Ectodermal cell (in vitro differentiated cells): Measurements from ENCODE around the gene CADM2.

Source experiments
- H3K27ac ChIP-seq: 2 replicates; pipeline ENCODE4 v1.7.0; 2013; ENCODE audit warnings: mild to moderate bottlenecking, low read depth, low read length; ENCODE audit not compliant: insufficient read depth, poor library complexity, severe bottlenecking
- H3K27me3 ChIP-seq: 2 replicates; pipeline ENCODE4 v1.7.0; 2013; ENCODE audit warnings: mild to moderate bottlenecking, low read length; ENCODE audit not compliant: insufficient read depth, control insufficient read depth, poor library complexity, severe bottlenecking
- H3K36me3 ChIP-seq: one replicate; pipeline ENCODE4 v1.7.0; 2013; ENCODE audit warnings: low read length; ENCODE audit not compliant: control insufficient read depth, insufficient read depth
- H3K4me1 ChIP-seq: one replicate; pipeline ENCODE4 v1.7.0; 2013; ENCODE audit warnings: low read length; ENCODE audit not compliant: control insufficient read depth, insufficient read depth
- H3K4me3 ChIP-seq: 2 replicates; pipeline ENCODE4 v1.7.0; 2013; ENCODE audit warnings: low read depth, low read length, control low read depth; ENCODE audit not compliant: insufficient read depth
- H3K9me3 ChIP-seq: 2 replicates; pipeline ENCODE4 v1.7.0; 2013; ENCODE audit warnings: mild to moderate bottlenecking, low read length, moderate library complexity; ENCODE audit not compliant: control insufficient read depth
- WGBS, 2 experiments: methylation state at CpG; one replicate each; pipeline ENCODE4 v1.1.7; 2013; ENCODE audit warnings: missing lambda C conversion rate in 2 of 2; 5-methylcytosine and 5-hydroxymethylcytosine counted together

CADM2 gene

GRCh38 chr3:85631070-85631469, 672.3 kb downstream of the CADM2 start:
- 90 to 92% methylated on average over 1 of the region's 1 CpG for WGBS, 2 experiments
- peaks cover 5% of the 10 kb centered on the region for H3K4me1 ChIP-seq
- no peaks in the 10 kb centered on the region for H3K36me3 ChIP-seq
- no peaks in the 10 kb centered on the region for H3K27me3 ChIP-seq
- H3K9me3 ChIP-seq, result no peaks in the 10 kb centered on the region
- no peak overlapping the region for H3K4me3 ChIP-seq
- H3K27ac ChIP-seq, result no peak overlapping the region

- Histone ChIP-seq H3K4me3 (no peak overlapping the region), H3K27ac (no peak overlapping the region), H3K4me1 (peaks cover under 1% of the 10 kb centered on the region), H3K36me3 (no peaks in the 10 kb centered on the region), H3K27me3 (no peaks in the 10 kb centered on the region), H3K9me3 (no peaks in the 10 kb centered on the region)
- WGBS, 2 experiments, result 98 to 100% methylated on average over 3 of the region's 4 CpGs
Observed at GRCh38 chr3:85632921-85633320, 674.1 kb downstream of the CADM2 start.

GRCh38 chr3:85652360-85652759, 693.6 kb downstream of the CADM2 start:
- Histone ChIP-seq H3K4me3 (no peak overlapping the region), H3K27me3 (no peaks in the 10 kb centered on the region), H3K4me1 (no peaks in the 10 kb centered on the region), H3K36me3 (no peaks in the 10 kb centered on the region), H3K27ac (no peak overlapping the region), H3K9me3 (no peaks in the 10 kb centered on the region)
- WGBS, 2 experiments, result 94 to 100% methylated on average over 1 of the region's 1 CpG

GRCh38 chr3:85660451-85660850, 701.7 kb downstream of the CADM2 start:
- Histone ChIP-seq H3K36me3 (no peaks in the 10 kb centered on the region), H3K4me1 (no peaks in the 10 kb centered on the region), H3K4me3 (no peak overlapping the region), H3K9me3 (no peaks in the 10 kb centered on the region), H3K27ac (no peak overlapping the region), H3K27me3 (no peaks in the 10 kb centered on the region)
- 55 to 82% methylated on average over 1 to 2 of the region's 2 CpGs for WGBS, 2 experiments

GRCh38 chr3:85662462-85662861, 703.7 kb downstream of the CADM2 start:
- Histone ChIP-seq H3K9me3 (no peaks in the 10 kb centered on the region), H3K36me3 (no peaks in the 10 kb centered on the region), H3K27ac (no peak overlapping the region), H3K27me3 (no peaks in the 10 kb centered on the region), H3K4me1 (no peaks in the 10 kb centered on the region), H3K4me3 (no peak overlapping the region)
- WGBS, 2 experiments, result 89 to 98% methylated on average over 3 of the region's 3 CpGs

GRCh38 chr3:85667744-85668143, 709.0 kb downstream of the CADM2 start:
- WGBS, 2 experiments, result 82 to 100% methylated on average over 1 to 2 of the region's 5 CpGs

GRCh38 chr3:85670634-85671205, 711.9 kb downstream of the CADM2 start:
- H3K4me3 ChIP-seq, result no peak overlapping the region
- H3K4me1 ChIP-seq, result no peaks in the 10 kb centered on the region
- 89 to 96% methylated on average over 2 of the region's 2 CpGs for WGBS, 2 experiments
- no peaks in the 10 kb centered on the region for H3K9me3 ChIP-seq
- H3K36me3 ChIP-seq, result no peaks in the 10 kb centered on the region
- H3K27me3 ChIP-seq, result no peaks in the 10 kb centered on the region
- no peak overlapping the region for H3K27ac ChIP-seq

More at GRCh38 chr3:85667744-85668143, 709.0 kb downstream of the CADM2 start:
- no peaks in the 10 kb centered on the region for H3K9me3 ChIP-seq
- H3K4me1 ChIP-seq, result no peaks in the 10 kb centered on the region
- H3K27ac ChIP-seq, result no peak overlapping the region
- H3K27me3 ChIP-seq, result no peaks in the 10 kb centered on the region
- no peak overlapping the region for H3K4me3 ChIP-seq
- H3K36me3 ChIP-seq, result no peaks in the 10 kb centered on the region

GRCh38 chr3:85672761-85673160, 714.0 kb downstream of the CADM2 start:
- Histone ChIP-seq H3K4me3 (no peak overlapping the region), H3K9me3 (no peaks in the 10 kb centered on the region), H3K4me1 (no peaks in the 10 kb centered on the region), H3K27me3 (no peaks in the 10 kb centered on the region), H3K27ac (no peak overlapping the region), H3K36me3 (no peaks in the 10 kb centered on the region)
- 100% methylated on average over 1 of the region's 1 CpG; no CpG with 5 or more reads in 1 of the 2 experiments for WGBS, 2 experiments

- Histone ChIP-seq H3K27ac (no peak overlapping the region), H3K36me3 (no peaks in the 10 kb centered on the region), H3K4me3 (no peak overlapping the region), H3K9me3 (no peaks in the 10 kb centered on the region), H3K27me3 (no peaks in the 10 kb centered on the region), H3K4me1 (no peaks in the 10 kb centered on the region)
- WGBS, 2 experiments, result 93 to 100% methylated on average over 2 of the region's 2 CpGs
Observed at GRCh38 chr3:85678713-85679112, 719.9 kb downstream of the CADM2 start.

- Histone ChIP-seq H3K36me3 (no peaks in the 10 kb centered on the region), H3K27ac (no peak overlapping the region), H3K27me3 (no peaks in the 10 kb centered on the region), H3K9me3 (no peaks in the 10 kb centered on the region), H3K4me1 (no peaks in the 10 kb centered on the region), H3K4me3 (no peak overlapping the region)
- WGBS, 2 experiments, result 100% methylated on average over 1 of the region's 1 CpG
Observed at GRCh38 chr3:85681906-85682305, 723.1 kb downstream of the CADM2 start.

- 93 to 100% methylated on average over 1 of the region's 1 CpG for whole genome bisulfite sequencing, 2 experiments
- Histone ChIP-seq H3K4me1 (no peaks in the 10 kb centered on the region), H3K4me3 (no peak overlapping the region), H3K36me3 (no peaks in the 10 kb centered on the region), H3K27ac (no peak overlapping the region), H3K9me3 (no peaks in the 10 kb centered on the region), H3K27me3 (no peaks in the 10 kb centered on the region)
Observed at GRCh38 chr3:85691196-85691595, 732.4 kb downstream of the CADM2 start.
